Heart left ventricle (tissue), 13 donors: ENCODE data around the gene KIF26B.

Experiments
- POLR2A ChIP-seq, 2 donors: fragments of 450-650 bp; IDR thresholded peaks; one replicate each; pipeline ENCODE4 v1.6.1; 2017; ENCODE audit warnings: antibody characterized with exemption in 2 of 2, mild to moderate bottlenecking in 2 of 2, moderate library complexity in 2 of 2
- TF ChIP-seq, protein P1 (sequence below), 12 donors: fragments of 200-600 bp; sonication (generic) in 4 of 12; IDR thresholded peaks; one replicate each; pipeline versions ENCODE4 v1.5.0 to v1.8.0; 2018 to 2022; ENCODE audit warnings: antibody characterized with exemption in 12 of 12, mild to moderate bottlenecking in 5 of 12
- donor health status: ischemic (EF 13 %, LVEDD 7.1; RV severe dilation, severe dysfunction).
- donor health status: DM: no; HTN: yes; CAD: no.
- donor health status: DM: no; HTN: no; CAD: no.
- donor health status: ischemic (EF 25% LVEDD 6.9; RV normal size, moderate dysfunction).
- donor health status: ischemic (EF 25% LVEDD 5.7; RV mildly dilated, moderate dysfunction).
- donor health status: ischemic (EF 35%, LVEDD 5.7; RV mildly dilated, moderate dysfunction).
- donor health status: nonischemic (EF 11% LVEDD 7.7; RV severe dilation, severe dysfunction).
- donor health status: DM: yes; HTN: yes; CAD: no.
- donor health status: PGD.
- donor health status: ischemic (EF 29% LVEDD 5.4; RV normal size, mild dysfunction).
- donor health status: nonischemic (EF 23%, LVEDD 6.1; RV moderate dilation, normal function).

- TF ChIP-seq, protein P1, sequence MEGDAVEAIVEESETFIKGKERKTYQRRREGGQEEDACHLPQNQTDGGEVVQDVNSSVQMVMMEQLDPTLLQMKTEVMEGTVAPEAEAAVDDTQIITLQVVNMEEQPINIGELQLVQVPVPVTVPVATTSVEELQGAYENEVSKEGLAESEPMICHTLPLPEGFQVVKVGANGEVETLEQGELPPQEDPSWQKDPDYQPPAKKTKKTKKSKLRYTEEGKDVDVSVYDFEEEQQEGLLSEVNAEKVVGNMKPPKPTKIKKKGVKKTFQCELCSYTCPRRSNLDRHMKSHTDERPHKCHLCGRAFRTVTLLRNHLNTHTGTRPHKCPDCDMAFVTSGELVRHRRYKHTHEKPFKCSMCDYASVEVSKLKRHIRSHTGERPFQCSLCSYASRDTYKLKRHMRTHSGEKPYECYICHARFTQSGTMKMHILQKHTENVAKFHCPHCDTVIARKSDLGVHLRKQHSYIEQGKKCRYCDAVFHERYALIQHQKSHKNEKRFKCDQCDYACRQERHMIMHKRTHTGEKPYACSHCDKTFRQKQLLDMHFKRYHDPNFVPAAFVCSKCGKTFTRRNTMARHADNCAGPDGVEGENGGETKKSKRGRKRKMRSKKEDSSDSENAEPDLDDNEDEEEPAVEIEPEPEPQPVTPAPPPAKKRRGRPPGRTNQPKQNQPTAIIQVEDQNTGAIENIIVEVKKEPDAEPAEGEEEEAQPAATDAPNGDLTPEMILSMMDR (IDR thresholded peaks at IDR 0.05), result no peak
- no peak for TF ChIP-seq POLR2A (IDR thresholded peaks at IDR 0.05)
Measured at GRCh38 chr1:245382981-245383380, 228.2 kb downstream of the KIF26B start.
